K562 (cell line): ENCODE measurements around the gene KCTD15. TPM values are rescaled to one million over a fixed set of nuclear protein-coding genes. Genes with fewer than 3 reads are reported as not detected.
A peak's percentile ranks its signal among the peaks of the same experiment; 100 is the strongest.

Experiments used
- CC2D1A ChIP-seq: fragments of 450-650 bp; IDR thresholded peaks from 2 replicates; pipeline ENCODE4 v1.6.1; 2017; ENCODE audit warnings: mild to moderate bottlenecking
- MED1 ChIP-seq: sonication (generic); formaldehyde crosslinking; IDR thresholded peaks from 2 replicates; pipeline ENCODE4 v1.8.1; 2023; ENCODE audit warnings: missing genetic modification reagents, borderline replicate concordance
- RB1 ChIP-seq: fragments of 450-650 bp; IDR thresholded peaks from 2 replicates; pipeline ENCODE4 v1.6.1; 2017; ENCODE audit warnings: low read depth, mild to moderate bottlenecking
- STAG1 ChIP-seq: sonication (generic); formaldehyde crosslinking; IDR thresholded peaks from 2 replicates; pipeline ENCODE4 v1.5.0; 2020; ENCODE audit warnings: missing genetic modification reagents, borderline replicate concordance
- ZBTB17 ChIP-seq: fragments of 450-650 bp; formaldehyde crosslinking; IDR thresholded peaks from 2 replicates; pipeline ENCODE4 v1.4.0; 2020; ENCODE audit warnings: mild to moderate bottlenecking
- ZNF282 ChIP-seq: sonication (generic); formaldehyde crosslinking; IDR thresholded peaks from 2 replicates; pipeline ENCODE4 v1.8.1; 2023; ENCODE audit warnings: missing genetic modification reagents
- polyA plus RNA-seq, 8 experiments: library from polyadenylated mRNA; depleted of rRNA in 4 of 8; stranded (reverse) in 5 of 8; unstranded in 3 of 8; fragments of >200 nt; fragmentation: Nextera tagmentation in 2 of 8; fragmentation: Illumina TruSeq in 1 of 8; extraction: Ambion mirVana in 2 of 8; extraction: Trizol in 1 of 8; gene quantifications; 2 replicates each; pipeline versions ENCODE4 v1.2.1 to v1.2.3, GENCODE V29; 2011 to 2014; ENCODE audit warnings: inconsistent platforms in 1 of 8, missing spikeins in 1 of 8
- total RNA-seq, 7 experiments: library from RNA; depleted of rRNA in 6 of 7; stranded (reverse); fragments of >200 nt in 6 of 7; fragmentation: Illumina TruSeq in 2 of 7; extraction: Trizol in 2 of 7; gene quantifications; 2 replicates each; pipeline versions ENCODE4 v1.2.1 to v1.2.3, GENCODE V29; 2011 to 2021; ENCODE audit warnings: low replicate concordance in 1 of 7
- TF ChIP-seq, protein P1 (sequence below): fragments of 450-650 bp; formaldehyde crosslinking; IDR thresholded peaks from 2 replicates; pipeline ENCODE4 v1.4.0; 2022; ENCODE audit warnings: missing genetic modification characterization
- TF ChIP-seq, protein P2 (sequence below), 2 experiments: fragments of 450-650 bp; formaldehyde crosslinking in 1 of 2; IDR thresholded peaks; 2 replicates each; pipeline versions ENCODE4 v1.4.0 to v1.6.1; 2014 to 2020; ENCODE audit warnings: mild to moderate bottlenecking in 2 of 2, borderline replicate concordance in 1 of 2, low read depth in 1 of 2
- TF ChIP-seq, protein P3 (sequence below): fragments of 250-450 bp; sonication (Bioruptor Pico); IDR thresholded peaks from 2 replicates; pipeline ENCODE4 v1.8.0; 2021; ENCODE audit warnings: moderate library complexity, mild to moderate bottlenecking, inconsistent platforms
- TF ChIP-seq, protein P4 (sequence below): fragments of 250-450 bp; sonication (Bioruptor Pico); IDR thresholded peaks from 2 replicates; pipeline ENCODE4 v1.5.0; 2021; ENCODE audit warnings: mild to moderate bottlenecking, moderate library complexity

The KCTD15 gene
- total and polyA plus RNA-seq, 9 of the 15 experiments (the other 6 are each of a cell fraction or from before 2014, with no cell fraction given), result 1.7 to 49.0 (median 11.8) TPM

DNA sequence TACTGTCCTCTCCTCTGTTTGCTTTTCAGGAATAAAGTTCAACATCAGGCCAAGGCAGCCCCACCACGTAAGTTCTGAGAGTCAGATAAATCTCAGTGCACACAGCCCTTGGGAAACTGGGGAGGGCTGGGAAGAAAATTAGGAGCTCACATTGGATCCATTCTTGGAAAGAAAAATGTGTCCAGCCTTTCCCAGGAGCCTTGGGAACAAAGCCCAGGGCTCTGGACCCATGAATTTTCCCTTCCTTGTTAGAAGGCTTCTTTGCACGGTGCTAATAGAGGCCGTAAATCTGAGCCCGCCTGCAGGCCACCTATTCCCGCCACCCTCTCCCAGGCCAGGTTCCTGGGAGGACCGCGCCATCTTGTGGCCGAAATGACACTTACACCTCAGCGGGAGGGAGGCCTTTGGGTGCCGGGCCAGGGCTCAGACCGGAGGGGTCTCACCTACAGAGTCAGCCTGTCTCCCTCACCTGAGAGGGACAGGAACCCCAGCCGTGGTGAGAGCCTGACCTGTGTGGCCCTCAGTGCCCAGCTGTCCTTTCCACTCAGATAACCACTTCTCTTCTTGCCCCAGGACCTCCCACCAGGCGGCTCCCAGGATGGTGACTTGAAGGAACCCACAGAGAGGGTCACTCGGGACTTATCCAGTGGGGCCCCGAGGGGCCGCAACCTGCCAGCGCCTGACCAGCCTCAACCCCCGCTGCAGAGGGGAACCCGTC lies 25.1 kb upstream of the KCTD15 start (continued):
- TF ChIP-seq CC2D1A (peak; percentile 40; the same call in 1 of the 2 replicates), RB1 (peak; percentile 98), STAG1 (CRISPR knock-in tag) (peak; percentile 87; the same call in 1 of the 2 replicates), MED1 (CRISPR knock-in tag) (no peak), ZBTB17 (no peak), ZNF282 (CRISPR knock-in tag) (no peak)
- TF ChIP-seq, protein P1, sequence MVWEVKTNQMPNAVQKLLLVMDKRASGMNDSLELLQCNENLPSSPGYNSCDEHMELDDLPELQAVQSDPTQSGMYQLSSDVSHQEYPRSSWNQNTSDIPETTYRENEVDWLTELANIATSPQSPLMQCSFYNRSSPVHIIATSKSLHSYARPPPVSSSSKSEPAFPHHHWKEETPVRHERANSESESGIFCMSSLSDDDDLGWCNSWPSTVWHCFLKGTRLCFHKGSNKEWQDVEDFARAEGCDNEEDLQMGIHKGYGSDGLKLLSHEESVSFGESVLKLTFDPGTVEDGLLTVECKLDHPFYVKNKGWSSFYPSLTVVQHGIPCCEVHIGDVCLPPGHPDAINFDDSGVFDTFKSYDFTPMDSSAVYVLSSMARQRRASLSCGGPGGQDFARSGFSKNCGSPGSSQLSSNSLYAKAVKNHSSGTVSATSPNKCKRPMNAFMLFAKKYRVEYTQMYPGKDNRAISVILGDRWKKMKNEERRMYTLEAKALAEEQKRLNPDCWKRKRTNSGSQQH (CRISPR knock-in tag), result no peak
- TF ChIP-seq, protein P2, sequence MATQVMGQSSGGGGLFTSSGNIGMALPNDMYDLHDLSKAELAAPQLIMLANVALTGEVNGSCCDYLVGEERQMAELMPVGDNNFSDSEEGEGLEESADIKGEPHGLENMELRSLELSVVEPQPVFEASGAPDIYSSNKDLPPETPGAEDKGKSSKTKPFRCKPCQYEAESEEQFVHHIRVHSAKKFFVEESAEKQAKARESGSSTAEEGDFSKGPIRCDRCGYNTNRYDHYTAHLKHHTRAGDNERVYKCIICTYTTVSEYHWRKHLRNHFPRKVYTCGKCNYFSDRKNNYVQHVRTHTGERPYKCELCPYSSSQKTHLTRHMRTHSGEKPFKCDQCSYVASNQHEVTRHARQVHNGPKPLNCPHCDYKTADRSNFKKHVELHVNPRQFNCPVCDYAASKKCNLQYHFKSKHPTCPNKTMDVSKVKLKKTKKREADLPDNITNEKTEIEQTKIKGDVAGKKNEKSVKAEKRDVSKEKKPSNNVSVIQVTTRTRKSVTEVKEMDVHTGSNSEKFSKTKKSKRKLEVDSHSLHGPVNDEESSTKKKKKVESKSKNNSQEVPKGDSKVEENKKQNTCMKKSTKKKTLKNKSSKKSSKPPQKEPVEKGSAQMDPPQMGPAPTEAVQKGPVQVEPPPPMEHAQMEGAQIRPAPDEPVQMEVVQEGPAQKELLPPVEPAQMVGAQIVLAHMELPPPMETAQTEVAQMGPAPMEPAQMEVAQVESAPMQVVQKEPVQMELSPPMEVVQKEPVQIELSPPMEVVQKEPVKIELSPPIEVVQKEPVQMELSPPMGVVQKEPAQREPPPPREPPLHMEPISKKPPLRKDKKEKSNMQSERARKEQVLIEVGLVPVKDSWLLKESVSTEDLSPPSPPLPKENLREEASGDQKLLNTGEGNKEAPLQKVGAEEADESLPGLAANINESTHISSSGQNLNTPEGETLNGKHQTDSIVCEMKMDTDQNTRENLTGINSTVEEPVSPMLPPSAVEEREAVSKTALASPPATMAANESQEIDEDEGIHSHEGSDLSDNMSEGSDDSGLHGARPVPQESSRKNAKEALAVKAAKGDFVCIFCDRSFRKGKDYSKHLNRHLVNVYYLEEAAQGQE (IDR thresholded peaks at IDR 0.05; ENCODE audit: borderline replicate concordance), result peak; percentile 80
- TF ChIP-seq, protein P2 (CRISPR knock-in tag; IDR thresholded peaks at IDR 0.05; ENCODE audit: low read depth), result no peak
- TF ChIP-seq, protein P3, sequence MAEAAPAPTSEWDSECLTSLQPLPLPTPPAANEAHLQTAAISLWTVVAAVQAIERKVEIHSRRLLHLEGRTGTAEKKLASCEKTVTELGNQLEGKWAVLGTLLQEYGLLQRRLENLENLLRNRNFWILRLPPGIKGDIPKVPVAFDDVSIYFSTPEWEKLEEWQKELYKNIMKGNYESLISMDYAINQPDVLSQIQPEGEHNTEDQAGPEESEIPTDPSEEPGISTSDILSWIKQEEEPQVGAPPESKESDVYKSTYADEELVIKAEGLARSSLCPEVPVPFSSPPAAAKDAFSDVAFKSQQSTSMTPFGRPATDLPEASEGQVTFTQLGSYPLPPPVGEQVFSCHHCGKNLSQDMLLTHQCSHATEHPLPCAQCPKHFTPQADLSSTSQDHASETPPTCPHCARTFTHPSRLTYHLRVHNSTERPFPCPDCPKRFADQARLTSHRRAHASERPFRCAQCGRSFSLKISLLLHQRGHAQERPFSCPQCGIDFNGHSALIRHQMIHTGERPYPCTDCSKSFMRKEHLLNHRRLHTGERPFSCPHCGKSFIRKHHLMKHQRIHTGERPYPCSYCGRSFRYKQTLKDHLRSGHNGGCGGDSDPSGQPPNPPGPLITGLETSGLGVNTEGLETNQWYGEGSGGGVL, result no peak
- TF ChIP-seq, protein P4, sequence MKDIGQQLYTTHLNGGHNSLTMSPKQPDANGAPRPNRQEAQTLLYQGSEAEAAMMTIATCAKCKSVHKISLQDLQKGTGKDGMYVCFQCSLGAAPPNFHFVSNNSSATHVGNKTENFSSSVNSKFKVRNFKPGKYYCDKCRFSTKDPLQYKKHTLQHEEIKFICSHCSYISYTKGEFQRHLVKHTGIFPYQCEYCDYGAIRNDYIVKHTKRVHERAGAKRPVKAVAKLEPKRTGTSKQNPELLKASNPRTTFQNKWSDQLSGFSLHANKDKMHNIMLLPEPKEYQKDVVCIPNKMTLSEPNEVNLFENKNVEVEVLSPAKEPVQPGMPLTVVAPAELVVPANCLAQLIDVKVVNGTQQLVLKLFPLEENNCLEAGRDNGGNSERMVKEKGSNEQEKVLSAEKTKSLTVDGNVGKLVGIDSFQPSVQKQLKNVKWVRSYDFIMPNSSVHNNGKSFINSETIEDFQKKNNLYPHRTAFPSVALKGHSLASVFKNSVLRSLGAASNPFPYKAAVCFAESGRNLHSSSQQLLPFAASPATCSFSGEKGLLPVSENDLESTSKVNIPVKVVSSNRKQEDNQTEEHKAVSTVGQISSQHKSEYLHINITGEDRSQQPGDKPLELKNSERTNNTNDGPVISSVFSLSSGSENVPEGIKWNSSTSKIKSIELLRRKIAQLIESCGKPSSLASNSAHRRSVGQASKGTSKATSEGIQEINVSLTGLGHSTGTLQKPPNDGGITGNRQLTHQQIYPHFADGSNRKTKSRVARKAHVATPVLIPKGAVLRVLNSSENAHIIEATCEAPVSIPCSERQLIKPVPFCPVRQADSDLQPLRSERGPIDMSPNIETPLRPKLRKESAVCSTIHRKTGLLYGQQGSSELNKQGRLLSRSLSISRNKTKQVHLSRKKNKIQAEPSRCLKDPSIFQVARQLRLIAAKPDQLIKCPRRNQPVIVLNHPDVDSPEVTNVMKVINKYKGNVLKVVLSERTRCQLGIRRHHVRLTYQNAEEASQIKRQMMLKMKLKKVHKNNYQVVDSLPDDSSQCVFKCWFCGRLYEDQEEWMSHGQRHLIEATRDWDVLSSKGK (CRISPR knock-in tag), result no peak
